Articular chondrocyte of knee joint (primary cell): ENCODE measurements around the gene RIMS3. TPM values are rescaled to one million over a fixed set of nuclear protein-coding genes. Genes with fewer than 3 reads are reported as not detected.

Source experiments
- total RNA-seq: library from RNA; depleted of rRNA; stranded (reverse); fragments of >200 nt; gene quantifications from 2 replicates; pipeline ENCODE4 v1.2.3, GENCODE V29; 2012

RIMS3 gene
- 0.43 and 0.52 TPM in 2 replicates for total RNA-seq

DNA sequence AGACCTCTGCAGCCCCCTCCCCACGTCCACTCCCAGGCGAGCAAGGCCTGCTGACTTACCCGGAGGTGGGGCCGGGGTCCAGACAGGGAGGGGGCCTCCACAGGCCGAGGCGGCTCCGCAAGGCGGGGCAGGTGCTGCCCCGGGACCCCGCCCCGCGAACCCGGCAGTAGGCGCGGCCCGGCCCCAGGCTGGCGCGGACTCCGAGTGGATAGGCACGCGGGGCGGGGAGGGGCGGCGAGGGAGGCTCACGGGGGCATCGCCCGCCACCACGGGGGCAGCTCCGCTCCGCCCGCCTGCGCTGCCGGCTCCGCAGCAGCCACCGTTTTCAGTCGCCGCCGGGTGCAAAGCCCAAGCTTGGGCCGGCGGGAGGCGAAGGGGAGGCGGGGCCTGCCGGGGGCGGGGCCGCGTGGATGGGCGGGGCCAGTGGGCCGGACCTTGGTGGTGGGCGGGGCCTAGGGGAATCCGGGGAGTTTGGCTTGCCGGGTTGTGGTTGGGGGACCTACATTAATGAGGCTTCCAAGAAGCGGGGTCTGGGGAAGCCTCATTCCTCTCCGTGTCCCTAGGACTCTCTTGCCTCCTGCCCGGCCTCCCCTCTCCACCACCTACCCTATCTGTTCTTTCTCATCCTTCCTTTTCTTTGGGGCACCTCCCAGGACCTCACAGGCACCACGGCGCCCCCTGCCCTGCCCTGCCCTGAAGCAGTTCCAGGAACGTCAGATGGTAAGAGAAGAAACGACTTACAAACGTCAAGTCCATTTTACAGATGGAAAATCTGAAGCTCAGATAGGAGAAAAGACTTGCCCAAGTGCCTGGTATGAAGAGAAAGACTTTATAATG is at the start of gene RIMS3:
TSS of gene RIMS3 (minus strand) at position 348 of the 837 bp plus-strand sequence. CDS start 23,757 bp downstream, outside the sequence.

DNA sequence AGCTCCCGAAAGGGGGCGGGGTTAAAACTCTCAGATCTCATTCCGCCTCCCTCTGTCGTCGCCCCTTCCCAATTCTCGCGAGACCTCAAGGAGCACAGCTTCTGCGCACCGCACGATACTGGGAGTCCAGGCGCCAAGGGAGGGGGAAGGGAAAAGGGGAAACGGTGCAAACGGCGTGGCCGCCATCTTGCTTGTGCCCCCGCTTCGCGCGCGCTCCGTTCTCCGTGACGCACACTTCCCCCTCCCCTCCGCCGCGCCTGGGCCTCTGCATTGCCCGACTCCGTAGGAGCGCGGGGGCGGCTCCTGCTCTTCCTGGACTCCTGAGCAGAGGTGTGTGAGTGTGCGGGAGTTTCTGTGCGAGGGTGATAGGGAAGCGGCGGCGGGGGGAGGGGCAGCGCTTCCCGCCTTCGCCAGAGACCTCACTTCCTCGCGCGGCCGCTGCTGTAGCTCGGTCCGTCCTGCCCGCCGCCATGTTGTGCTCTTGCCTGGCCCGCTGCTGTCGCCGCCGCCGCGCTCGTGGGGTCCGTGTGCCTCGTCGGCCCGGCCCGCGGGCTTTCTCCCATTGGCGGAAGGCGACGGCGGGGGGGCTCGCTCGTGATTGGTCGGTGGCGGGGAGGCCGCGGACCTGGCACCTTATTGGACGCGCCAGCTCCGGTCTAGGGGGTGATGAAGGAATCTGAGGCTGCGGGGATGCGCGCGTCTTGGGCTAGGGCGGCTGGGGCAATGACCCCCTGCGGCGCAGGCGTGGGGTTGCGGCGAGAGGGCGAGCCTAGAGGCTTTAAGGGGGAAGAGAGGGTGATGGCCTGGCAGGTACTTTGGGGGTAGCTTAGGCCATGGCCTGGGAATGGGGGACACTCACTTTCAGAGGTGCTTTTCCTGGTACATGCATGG is 26.3 kb upstream of the RIMS3 start, which contains the start of gene NFYC:
TSS of gene NFYC (plus strand) at position 167 of the 891 bp plus-strand sequence. CDS start 47,140 bp downstream, outside the sequence.

Other genes with a start within 250 kb of the RIMS3 start
- 3.5 and 3.9 TPM in 2 replicates for gene ZFP69B, start 215.2 kb downstream of the RIMS3 start, total RNA-seq
- 3.9 and 4.2 TPM in 2 replicates for gene ZFP69, start 188.4 kb downstream of the RIMS3 start, total RNA-seq
- 12.0 and 13.6 TPM in 2 replicates for gene EXO5, start 156.9 kb downstream of the RIMS3 start, total RNA-seq
- 3.5 and 3.8 TPM in 2 replicates for gene ZNF684, start 134.0 kb downstream of the RIMS3 start, total RNA-seq
- gene NFYC, start 26.0 kb upstream of the RIMS3 start, total RNA-seq = 16.7 and 19.3 TPM in 2 replicates
- 0.11 TPM in 1 of 2 replicates, not detected in the other for gene KCNQ4, start 118.1 kb upstream of the RIMS3 start, total RNA-seq
- gene CITED4, start 196.7 kb upstream of the RIMS3 start, total RNA-seq = 1.6 and 2.1 TPM in 2 replicates